Measurements from ENCODE around the gene PCSK9. TPM values are rescaled to one million over a fixed set of nuclear protein-coding genes. Genes with fewer than 3 reads are reported as not detected.
A peak's percentile ranks its signal among the peaks of the same experiment; 100 is the strongest.

PCSK9 gene
- polyA plus RNA-seq, 1 donor (not counting 4 experiments of a cell fraction or from before 2014, with no cell fraction given), result 61.7 TPM

DNA sequence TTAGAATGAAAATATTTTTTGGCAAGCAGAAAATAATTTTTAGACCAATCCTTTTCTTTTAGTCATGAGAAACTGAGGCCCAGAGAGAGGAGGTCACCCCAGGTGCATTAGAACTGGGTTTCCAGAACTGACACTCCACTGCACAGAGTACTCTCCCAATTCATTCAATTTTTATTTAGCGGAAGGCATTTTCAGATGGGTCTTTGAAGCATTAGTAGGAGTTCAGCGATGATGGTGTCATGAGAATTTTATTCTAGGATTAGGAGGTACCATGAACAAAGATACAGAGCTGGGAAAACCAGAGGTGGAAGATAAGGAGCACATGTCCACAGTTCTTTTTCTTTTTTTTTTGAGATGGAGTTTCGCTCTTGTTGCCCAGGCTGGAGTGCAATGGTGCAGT lies 2.3 kb downstream of the PCSK9 start:
- Histone ChIP-seq H3K27me3 (ENCODE audit: control insufficient read depth, extremely low read depth, insufficient read depth, low read length) (no peaks in the 10 kb centered on the region), H3K9me3 (ENCODE audit: control insufficient read depth, low read depth, low read length) (no peaks in the 10 kb centered on the region), H3K4me1 (ENCODE audit: control insufficient read depth, extremely low read depth, insufficient read depth, low read length) (peaks cover 43% of the 10 kb centered on the region), H3K9me1 (ENCODE audit: control insufficient read depth, extremely low read depth, insufficient read depth, low read length) (peaks cover 2% of the 10 kb centered on the region), H3K4me2 (ENCODE audit: control insufficient read depth, extremely low read depth, insufficient read depth, low read depth, low read length) (peak overlapping the region; percentile 67), H3K27ac (ENCODE audit: control insufficient read depth, insufficient read depth, low read length) (no peak overlapping the region), H4K20me1 (ENCODE audit: control insufficient read depth, extremely low read depth, insufficient read depth, low read length) (peaks cover 47% of the 10 kb centered on the region), H3K79me2 (ENCODE audit: control insufficient read depth, insufficient read depth, low read length) (peaks cover 77% of the 10 kb centered on the region), H3K4me3 (ENCODE audit: control insufficient read depth in 2 of 3, extremely low read depth in 1 of 3, insufficient read depth in 2 of 3, low read depth in 1 of 3, low read length in 3 of 3) (peak overlapping the region; percentile 79 to 84 (median 81)), H3K9ac (ENCODE audit: control insufficient read depth, extremely low read depth, insufficient read depth, low read length) (no peak overlapping the region), H2AFZ (ENCODE audit: control insufficient read depth, low read length) (no peak overlapping the region), H3K36me3 (ENCODE audit: control insufficient read depth in 2 of 2, extremely low read depth in 1 of 2, insufficient read depth in 2 of 2, low read length in 2 of 2) (peaks cover 22 to 24% of the 10 kb centered on the region in 2 experiments)
- dilution Hi-C loops (cut with MboI; ENCODE audit: extremely low pct_ligation_motif_present, low sequenced_read_pairs), result no loop called here
- TF ChIP-seq EZH2 (IDR thresholded peaks at IDR 0.05; ENCODE audit: low read length), result no peak
- TF ChIP-seq, protein P1, sequence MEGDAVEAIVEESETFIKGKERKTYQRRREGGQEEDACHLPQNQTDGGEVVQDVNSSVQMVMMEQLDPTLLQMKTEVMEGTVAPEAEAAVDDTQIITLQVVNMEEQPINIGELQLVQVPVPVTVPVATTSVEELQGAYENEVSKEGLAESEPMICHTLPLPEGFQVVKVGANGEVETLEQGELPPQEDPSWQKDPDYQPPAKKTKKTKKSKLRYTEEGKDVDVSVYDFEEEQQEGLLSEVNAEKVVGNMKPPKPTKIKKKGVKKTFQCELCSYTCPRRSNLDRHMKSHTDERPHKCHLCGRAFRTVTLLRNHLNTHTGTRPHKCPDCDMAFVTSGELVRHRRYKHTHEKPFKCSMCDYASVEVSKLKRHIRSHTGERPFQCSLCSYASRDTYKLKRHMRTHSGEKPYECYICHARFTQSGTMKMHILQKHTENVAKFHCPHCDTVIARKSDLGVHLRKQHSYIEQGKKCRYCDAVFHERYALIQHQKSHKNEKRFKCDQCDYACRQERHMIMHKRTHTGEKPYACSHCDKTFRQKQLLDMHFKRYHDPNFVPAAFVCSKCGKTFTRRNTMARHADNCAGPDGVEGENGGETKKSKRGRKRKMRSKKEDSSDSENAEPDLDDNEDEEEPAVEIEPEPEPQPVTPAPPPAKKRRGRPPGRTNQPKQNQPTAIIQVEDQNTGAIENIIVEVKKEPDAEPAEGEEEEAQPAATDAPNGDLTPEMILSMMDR (optimal IDR thresholded peaks at IDR 0.05 in 1 of 3, IDR thresholded peaks at IDR 0.05 in 1 of 3, conservative IDR thresholded peaks at IDR 0.05 in 1 of 3; ENCODE audit: extremely low read depth in 1 of 3, insufficient read depth in 2 of 3, low read length in 3 of 3), result no peak
- FAIRE-seq (no peak), DNase-seq (ENCODE audit: low read depth, low spot score) (no peak)

GRCh38 chr1:55043011-55043410 lies 3.7 kb downstream of the PCSK9 start:
- H3K4me1 ChIP-seq (ENCODE audit: control insufficient read depth, extremely low read depth, insufficient read depth, low read length), result peaks cover 43% of the 10 kb centered on the region
- H3K79me2 ChIP-seq (ENCODE audit: control insufficient read depth, insufficient read depth, low read length), result peaks cover 91% of the 10 kb centered on the region
- no peak overlapping the region for H3K9ac ChIP-seq (ENCODE audit: control insufficient read depth, extremely low read depth, insufficient read depth, low read length)
- no peaks in the 10 kb centered on the region for H3K9me3 ChIP-seq (ENCODE audit: control insufficient read depth, low read depth, low read length)
- dilution Hi-C loops (cut with MboI; ENCODE audit: extremely low pct_ligation_motif_present, low sequenced_read_pairs), result no loop called here
- DNase-seq (ENCODE audit: low read depth, low spot score), result no peak
- H4K20me1 ChIP-seq (ENCODE audit: control insufficient read depth, extremely low read depth, insufficient read depth, low read length), result peaks cover 54% of the 10 kb centered on the region
- TF ChIP-seq EZH2 (IDR thresholded peaks at IDR 0.05; ENCODE audit: low read length), result no peak
- TF ChIP-seq, protein P1 (optimal IDR thresholded peaks at IDR 0.05 in 1 of 3, IDR thresholded peaks at IDR 0.05 in 1 of 3, conservative IDR thresholded peaks at IDR 0.05 in 1 of 3; ENCODE audit: extremely low read depth in 1 of 3, insufficient read depth in 2 of 3, low read length in 3 of 3), result no peak
- H3K4me3 ChIP-seq (ENCODE audit: control insufficient read depth in 2 of 3, extremely low read depth in 1 of 3, insufficient read depth in 2 of 3, low read depth in 1 of 3, low read length in 3 of 3), result no peak overlapping the region
- peak overlapping the region; percentile 67 for H3K4me2 ChIP-seq (ENCODE audit: control insufficient read depth, extremely low read depth, insufficient read depth, low read depth, low read length)
- no peaks in the 10 kb centered on the region for H3K27me3 ChIP-seq (ENCODE audit: control insufficient read depth, extremely low read depth, insufficient read depth, low read length)
- no peak overlapping the region for H2AFZ ChIP-seq (ENCODE audit: control insufficient read depth, low read length)
- H3K27ac ChIP-seq (ENCODE audit: control insufficient read depth, insufficient read depth, low read length), result no peak overlapping the region
- FAIRE-seq, result peak; percentile 13
- H3K36me3 ChIP-seq (ENCODE audit: control insufficient read depth in 2 of 2, extremely low read depth in 1 of 2, insufficient read depth in 2 of 2, low read length in 2 of 2), result peaks cover 35 to 37% of the 10 kb centered on the region in 2 experiments
- peaks cover 2% of the 10 kb centered on the region for H3K9me1 ChIP-seq (ENCODE audit: control insufficient read depth, extremely low read depth, insufficient read depth, low read length)

All from keratinocyte (primary cell).